HL-60/S4 (cell line): ENCODE results near the gene RAB11FIP5.
"Not testable (repeated sequence)": the region's sequence is repeated elsewhere in the genome, so short reads cannot be mapped to it uniquely, and the experiment has no call there.

ENCODE experiments used
- in situ Hi-C: fragments of 300-500 bp; cut with MboI; formaldehyde crosslinking; loops from 2 replicates; pipeline ENCODE4 v1.14.3; 2022; ENCODE audit warnings: low sequenced_read_pairs

RAB11FIP5 gene

DNA sequence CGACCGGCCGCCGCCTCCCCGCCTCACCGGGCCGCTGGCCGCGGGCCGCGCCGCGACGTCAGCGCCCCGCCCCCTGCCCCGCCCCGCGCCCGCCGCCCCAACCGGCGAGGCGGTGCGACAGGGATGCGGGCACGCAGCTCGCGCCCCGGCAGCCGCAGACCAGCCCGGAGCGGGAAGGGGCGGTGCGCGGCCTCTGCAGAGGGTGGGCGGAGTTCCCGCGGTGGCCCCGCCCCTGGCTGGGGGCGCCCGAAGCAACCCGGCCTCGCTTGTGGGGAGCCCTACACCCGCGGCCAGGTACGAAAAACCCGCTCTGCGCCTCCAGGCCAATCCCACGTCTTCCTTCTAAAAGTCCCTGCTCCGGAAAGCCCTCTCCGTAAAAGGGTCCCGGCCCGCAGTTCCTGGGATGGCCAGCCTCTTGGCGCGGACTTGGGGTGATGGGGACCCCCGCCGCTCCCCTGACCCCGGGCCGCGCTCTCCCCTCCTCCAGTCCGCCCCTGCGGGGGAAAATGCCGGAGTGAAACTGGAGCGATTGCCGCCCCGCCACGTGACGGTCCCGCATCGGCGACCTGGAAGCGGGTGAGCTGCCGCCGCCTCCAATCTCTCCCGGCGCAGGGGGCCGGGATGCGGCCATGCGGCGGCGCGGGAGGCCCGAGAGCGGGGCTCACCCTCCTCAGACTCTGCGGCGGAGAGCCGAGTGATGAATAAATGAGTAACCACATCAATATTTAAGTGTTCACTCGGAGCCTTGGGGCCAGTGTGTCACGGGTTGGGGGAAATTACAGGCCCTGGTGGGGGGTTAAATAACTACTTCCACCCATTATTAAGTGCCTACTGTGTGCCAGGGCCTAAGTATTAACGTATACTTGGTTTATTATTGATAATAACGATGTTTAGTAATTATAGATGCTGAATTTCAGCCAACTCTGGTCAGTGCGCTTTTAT, at the start of gene RAB11FIP5:
RAB11FIP5 (minus strand) TSS at position 36 of the 942 bp plus-strand sequence. CDS start 171 bp downstream, outside the sequence.
- in situ Hi-C loops: no loop called here

DNA sequence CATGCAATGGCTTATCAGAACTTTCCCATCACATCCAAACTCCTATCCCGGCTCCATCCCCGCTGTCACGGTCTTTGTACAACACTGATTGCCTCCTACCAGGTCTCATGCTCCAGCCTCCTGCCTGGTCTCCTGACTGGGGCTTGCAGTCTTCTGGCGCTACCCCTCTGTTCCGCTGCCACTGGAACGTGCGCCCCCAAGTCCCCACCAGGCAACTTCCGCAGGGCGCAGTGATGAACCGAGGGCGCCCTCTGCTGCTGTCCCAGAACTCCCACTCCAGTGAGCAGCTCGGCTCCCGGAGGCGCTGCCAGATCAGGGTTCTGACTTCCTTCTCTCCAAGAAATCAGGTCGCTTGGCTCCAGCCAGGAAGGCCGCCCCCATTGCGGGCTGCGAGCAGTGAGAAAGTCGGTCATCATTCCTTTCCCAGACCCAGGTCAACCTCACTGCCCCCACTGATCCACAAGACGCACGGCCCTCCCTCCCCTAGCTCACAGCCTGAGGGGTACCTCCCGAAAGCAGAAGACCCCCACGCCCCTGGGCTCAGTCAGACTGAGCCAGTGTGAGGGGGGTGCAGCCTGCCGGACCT, 43.9 kb upstream of the RAB11FIP5 start:
- in situ Hi-C loops: loop anchor here (25.0 kb wide), 2 partner anchors 169 to 269 kb away; partner anchors contain the start of gene SPR

DNA sequence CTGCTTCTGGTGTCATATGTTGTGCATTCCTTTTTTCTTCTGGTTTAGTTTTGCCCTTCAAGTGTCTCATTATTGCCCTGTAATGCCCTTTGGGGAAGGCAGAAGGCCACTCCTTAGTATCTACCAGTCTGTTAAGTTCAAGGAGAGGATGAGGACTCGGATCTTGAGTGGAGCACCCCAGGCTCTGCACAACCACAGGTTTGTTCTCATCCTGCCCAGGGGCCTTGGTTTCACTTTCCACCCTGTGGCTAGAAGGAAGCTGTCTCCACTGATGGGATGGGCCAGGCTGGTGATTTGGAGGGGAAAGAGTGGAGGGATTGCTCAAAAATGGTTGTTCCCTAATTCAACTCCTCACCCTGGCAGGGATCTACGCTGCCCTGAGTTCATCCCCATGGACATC, 30.2 kb upstream of the RAB11FIP5 start:
- in situ Hi-C loops: no loop called here

DNA sequence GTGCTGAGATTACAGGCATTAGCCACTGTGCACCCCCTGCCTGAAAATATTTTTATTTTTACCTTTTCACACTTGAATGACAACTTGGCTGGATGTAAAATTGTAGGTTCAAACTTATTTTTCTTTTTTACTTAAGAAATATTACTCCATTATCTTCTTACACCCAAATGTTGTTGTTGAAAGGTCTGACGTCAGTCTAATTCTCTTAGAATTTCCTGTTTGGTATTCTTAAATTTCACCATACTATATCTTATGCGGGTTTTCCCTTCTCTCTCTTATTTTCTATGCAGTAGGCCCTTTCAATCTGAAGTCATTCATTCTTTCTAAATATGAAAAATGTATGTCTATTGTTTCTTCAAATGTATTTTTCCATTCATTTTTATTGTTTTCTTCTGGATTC, 29.1 kb upstream of the RAB11FIP5 start:
- in situ Hi-C loops: no loop called here

DNA sequence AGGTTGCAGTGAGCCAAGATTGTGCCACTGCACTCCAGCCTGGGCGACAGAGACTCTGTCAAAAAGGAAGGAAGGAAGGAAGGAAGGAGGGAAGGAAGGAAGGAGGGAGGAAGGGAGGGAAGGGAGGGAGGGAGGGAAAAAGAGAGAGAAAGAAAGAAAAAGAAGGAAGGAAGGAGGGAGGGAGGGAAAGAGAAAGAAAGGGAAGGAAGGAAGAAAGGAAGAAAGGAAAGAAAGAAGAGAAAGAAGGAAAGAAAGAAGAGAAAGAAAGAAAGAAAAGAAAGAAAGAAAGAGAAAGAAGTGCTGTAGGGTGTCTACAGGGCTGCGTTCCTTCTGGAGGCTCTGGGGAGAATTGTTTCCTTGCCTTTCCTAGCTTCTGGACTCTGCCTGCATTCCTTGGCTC, 22.5 kb upstream of the RAB11FIP5 start:
- in situ Hi-C loops: no loop called here

- in situ Hi-C loops: no loop called here
Observed at GRCh38 chr2:73134471-73134870, 21.7 kb upstream of the RAB11FIP5 start.

DNA sequence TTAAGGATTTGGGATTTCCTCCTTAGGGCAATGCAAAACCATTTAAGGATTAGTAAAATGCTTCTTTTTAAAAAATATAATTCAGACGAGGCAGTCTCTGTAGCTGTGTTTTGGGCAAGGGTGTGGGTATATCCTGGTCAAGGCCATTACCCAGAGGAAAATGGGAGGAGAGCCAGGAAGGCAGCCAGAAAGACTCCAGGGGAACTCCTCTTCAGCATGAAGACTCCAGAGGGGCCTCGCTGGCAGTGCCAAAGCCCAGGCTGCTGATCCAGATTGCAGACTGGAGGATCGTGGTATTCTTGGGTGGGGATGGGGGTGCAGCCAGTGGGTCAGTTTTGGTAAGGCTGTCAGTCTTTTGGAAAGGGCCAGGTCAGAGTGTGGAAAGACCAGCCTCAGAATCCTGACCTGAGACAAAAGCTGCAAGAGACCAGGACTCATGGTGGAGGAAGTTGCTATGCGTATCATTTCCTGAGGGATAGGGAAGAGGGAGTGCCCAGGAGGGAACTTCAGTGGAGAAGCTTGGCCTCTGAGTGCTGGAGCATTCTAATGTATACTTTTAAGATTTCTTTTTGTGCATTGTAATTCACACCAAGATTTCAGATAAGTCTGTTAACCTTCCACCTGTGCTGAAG, 20.9 kb upstream of the RAB11FIP5 start:
- in situ Hi-C loops: no loop called here

DNA sequence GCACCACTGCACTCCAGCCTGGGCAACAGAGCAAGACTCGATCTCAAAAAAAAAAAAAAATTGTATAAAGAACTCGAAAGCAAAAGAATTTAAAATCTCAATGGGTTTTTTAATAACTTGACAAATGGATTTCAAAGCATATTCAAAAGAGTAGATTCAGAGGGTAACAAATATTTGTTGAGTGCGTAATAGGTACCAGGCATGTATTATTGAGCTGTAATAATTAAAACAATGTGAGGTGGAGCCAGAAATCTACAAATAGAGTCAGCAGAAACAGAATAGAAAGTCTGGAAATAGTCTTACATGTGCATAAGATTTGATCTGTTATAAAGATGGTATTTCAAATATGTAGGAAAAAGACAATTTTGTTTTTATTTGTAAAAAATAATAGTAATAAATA, 19.1 kb upstream of the RAB11FIP5 start:
- in situ Hi-C loops: no loop called here

GRCh38 chr2:73130790-73131189, 18.0 kb upstream of the RAB11FIP5 start:
- in situ Hi-C loops: no loop called here

DNA sequence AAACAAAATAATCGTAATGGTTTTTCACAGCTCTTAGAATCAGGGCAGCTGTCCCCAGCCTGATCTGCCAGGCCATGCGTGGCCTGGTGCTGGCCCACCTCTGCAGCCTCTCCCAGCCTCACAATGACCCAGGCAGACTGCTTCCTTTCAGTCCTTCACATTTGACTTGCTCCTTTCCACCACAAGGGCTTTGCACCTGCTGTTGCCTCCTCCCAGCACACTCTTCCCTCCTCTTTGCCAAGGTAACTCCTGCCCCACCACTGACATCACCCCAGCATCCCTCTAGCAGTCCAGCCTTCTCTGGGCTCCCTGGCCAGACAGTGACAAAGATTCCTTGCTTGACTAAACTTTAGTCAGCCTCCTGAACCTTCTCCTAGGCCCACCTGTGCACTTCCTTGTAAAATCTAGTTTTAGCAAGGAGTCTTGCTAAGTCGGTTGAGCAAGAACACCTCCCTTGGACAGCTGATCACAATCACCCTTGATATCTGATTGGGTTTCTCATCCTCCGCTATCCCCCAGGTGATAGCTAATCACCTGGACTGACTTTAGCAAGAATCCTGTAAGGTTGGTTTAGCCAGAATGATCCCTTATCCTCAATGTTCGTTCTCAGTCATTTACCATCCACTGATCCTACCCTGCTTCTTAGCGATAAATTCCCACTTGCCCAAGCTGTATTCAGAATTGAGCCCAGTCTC, 16.2 kb upstream of the RAB11FIP5 start:
- in situ Hi-C loops: no loop called here

DNA sequence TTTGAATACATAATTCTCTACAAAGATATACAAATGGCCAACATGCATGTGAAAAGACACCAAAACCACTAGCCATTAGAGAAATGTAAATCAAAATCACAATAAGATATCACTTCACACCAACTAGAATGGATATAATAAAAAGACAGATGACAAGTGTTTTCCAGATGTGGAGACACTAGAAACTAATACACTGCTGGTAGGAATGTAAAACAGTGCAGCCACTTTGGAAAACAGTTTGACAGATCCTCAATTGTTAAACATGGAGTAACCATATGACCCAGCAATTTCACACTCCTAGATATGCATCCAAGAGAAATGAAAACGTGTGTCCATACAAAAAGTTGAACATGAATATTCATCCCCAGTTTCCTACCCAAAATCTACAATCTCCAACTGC, 9.8 kb upstream of the RAB11FIP5 start:
- in situ Hi-C loops: no loop called here

DNA sequence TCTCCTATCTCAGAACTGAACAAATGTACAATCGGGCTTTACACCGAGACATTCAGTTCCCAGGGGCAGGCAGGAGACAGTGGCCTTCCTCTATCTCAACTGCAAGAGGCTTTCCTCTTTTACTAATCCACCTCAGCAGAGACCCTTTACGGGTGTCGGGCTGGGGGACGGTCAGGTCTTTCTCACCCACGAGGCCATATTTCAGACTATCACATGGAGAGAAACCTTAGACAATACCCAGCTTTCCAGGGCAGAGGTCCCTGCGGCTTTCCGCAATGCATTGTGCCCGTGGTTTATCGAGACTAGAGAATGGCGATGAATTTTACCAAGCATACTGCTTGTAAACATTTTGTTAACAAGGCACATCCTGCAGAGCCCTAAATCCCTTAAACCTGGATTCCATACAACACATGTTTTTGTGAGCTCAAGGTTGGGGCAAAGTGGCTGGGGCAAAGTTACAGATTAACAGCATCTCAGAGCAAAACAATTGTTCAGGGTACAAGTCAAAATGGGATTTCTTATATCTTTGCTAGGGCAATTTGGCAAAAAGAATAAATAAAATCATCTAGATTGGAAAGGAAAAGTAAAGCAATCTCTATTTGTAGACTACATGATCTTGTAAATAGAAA, 7.0 kb upstream of the RAB11FIP5 start:
- in situ Hi-C loops: not testable (repeated sequence)

GRCh38 chr2:73117441-73117840, 4.7 kb upstream of the RAB11FIP5 start:
- in situ Hi-C loops: no loop called here

DNA sequence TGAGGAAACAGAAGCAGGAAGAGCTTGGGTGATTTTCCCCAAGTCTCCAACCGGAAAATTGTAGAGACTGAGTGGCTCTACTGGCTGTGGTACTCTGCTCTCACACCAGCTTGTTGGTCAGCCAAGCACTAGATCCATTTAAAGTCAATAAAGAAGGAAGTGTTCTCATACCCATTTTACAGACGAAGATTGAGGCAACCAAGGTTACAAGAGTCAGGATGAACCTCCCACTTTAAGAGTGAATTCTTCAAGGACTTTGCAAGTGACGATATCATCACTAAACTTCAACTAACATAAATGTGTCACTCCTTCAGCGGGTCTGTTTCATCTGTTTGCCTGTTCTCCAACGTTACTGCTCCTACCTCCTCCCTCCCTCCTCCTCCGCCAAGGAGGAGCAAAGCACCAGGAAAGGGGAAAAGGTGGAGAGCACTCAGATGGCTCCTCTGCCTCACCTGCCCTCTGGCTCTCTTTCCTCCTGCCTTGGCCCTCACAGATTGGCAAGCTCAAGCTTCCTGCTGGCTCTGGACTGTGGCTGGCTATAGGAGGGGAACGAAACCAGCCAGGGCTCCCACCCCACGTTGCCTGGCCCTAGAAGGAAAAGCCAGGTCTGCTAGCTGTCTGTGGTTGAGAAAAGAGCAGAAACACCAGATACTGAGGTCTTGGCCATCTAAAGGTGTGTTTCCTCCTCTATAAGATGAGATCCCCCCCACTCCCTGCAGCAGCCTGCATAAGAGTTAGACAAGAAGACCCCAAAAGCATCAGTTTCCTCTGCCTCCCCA, 3.6 kb upstream of the RAB11FIP5 start:
- in situ Hi-C loops: no loop called here

DNA sequence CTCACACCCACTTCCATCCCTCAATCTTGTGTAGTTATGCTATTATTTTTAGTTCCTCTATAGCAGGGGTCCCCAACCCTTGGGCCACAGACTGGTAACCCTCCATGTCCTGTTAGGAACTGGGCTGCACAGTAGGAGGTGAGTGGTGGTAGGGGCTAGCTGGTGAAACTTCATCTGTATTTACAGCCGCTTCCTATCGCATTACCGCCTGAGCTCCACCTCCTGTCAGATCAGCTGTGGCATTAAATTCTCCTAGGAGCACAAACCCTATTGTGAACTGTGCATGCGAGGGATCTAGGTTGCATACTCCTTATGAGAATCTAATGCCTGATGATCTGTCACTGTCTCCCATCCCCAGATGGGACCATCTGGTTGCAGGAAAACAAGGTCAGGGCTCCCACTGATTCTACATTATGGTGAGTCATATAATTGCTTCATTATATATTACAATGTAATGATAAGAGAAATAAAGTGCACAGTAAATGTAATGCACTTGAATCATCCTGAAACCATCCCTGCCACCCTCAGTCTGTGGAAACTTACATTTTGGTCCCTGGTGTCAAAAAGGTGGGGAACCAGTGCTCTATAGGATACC, 1.6 kb upstream of the RAB11FIP5 start:
- in situ Hi-C loops: no loop called here

DNA sequence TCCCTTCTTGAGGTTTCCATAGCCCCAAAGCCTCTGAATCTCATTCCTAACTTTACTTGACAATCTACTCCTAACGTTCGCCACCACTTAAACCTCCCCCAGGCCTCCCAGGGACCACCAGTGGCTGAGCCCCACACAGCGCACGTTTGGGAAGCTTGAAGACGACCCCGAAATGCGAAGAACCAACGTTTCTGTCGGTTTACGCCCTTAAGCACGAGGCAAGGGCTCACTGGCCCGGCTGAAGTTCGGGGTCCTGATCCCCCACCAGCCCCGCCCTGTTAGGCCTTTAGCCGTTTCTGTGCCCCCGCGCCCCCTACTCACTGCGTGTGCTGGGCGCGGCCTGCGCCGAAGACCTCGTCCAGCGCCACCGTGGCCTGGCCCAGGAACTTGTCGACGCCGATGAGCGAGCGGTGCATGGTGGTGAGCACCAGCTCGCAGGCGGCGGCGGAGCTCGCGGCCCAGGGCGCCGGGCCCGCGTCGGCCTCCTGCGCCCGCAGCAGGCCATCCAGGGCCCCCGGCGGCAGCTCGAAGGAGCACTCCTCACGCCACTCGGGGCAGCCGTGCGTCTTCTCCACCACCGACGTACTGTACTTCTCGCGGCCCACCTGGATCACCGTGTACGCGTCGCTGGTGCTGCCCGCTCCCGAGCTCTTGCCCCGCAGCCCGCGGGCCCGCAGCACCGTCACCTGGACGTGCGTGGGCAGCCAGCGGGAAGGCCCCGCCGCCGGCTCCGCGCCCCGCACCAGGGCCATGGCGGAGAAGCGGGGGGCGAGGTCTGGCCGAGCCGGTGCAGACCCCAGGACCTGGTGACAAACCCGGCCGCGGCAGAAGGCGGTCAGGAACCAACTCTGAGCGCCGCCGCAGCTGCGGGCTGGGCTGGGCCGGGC, 479 bp downstream of the RAB11FIP5 start:
- in situ Hi-C loops: no loop called here

DNA sequence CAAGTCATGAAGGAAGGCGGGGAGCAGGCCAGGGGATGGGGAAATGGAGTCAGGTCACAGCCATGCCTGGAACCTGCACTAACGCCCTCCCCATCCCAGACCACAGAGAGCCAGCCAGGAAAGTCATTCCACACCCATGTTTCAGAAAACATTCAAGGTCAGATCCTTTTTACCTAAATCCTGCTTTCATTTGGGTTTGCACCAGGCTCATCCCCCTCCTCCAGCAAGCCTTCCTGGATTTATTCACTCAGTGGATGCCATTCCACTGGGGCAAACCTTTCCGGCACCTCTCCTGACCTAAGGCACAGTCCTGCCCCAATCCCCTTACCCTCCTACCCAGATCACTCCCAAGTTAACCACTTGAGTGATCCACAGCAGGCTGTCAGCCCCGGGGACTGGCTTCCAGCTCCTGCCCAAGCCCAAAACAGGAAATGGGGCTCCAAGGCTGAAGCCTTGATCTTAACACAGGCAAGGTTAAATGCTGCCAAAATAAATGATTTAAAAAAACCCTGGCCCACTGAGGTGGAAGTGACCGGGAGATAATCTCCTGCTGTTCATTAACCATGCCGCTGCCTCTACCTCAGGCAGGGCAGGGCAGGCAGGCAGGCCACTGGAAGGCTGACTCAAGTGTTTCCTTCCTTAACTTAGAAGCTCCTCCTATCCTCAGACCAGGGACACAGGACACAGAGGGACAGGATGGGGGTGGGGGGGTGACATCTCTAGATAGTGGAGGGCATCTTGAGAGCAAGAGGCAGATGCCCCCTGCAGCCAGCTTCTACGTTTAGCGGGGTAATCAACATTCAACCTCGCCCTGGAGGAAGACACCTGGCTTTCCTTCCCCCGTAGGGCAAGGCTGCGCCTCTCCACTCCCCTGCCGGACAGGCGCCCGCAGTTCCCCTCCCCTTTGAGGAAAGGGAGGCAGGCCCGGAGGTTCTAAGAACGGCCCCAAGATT, 1.4 kb downstream of the RAB11FIP5 start:
- in situ Hi-C loops: no loop called here
